ENCODE data around the gene GATB.

GATB gene

GRCh38 chr4:151788021-151788420, 27.2 kb upstream of the GATB start:
- DNase-seq (ENCODE audit: low read depth): no peak
- H3K4me3 ChIP-seq (ENCODE audit: control insufficient read depth, low read depth, low read length): no peak overlapping the region
- TF ChIP-seq, protein P1, sequence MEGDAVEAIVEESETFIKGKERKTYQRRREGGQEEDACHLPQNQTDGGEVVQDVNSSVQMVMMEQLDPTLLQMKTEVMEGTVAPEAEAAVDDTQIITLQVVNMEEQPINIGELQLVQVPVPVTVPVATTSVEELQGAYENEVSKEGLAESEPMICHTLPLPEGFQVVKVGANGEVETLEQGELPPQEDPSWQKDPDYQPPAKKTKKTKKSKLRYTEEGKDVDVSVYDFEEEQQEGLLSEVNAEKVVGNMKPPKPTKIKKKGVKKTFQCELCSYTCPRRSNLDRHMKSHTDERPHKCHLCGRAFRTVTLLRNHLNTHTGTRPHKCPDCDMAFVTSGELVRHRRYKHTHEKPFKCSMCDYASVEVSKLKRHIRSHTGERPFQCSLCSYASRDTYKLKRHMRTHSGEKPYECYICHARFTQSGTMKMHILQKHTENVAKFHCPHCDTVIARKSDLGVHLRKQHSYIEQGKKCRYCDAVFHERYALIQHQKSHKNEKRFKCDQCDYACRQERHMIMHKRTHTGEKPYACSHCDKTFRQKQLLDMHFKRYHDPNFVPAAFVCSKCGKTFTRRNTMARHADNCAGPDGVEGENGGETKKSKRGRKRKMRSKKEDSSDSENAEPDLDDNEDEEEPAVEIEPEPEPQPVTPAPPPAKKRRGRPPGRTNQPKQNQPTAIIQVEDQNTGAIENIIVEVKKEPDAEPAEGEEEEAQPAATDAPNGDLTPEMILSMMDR (conservative IDR thresholded peaks at IDR 0.05; ENCODE audit: control insufficient read depth, insufficient read depth, low read depth, low read length): no peak

- no peak for DNase-seq (ENCODE audit: low read depth)
- H3K4me3 ChIP-seq (ENCODE audit: control insufficient read depth, low read depth, low read length): no peak overlapping the region
- TF ChIP-seq, protein P1 (conservative IDR thresholded peaks at IDR 0.05; ENCODE audit: control insufficient read depth, insufficient read depth, low read depth, low read length): no peak
Observed at GRCh38 chr4:151786158-151786495, 25.3 kb upstream of the GATB start.

DNA sequence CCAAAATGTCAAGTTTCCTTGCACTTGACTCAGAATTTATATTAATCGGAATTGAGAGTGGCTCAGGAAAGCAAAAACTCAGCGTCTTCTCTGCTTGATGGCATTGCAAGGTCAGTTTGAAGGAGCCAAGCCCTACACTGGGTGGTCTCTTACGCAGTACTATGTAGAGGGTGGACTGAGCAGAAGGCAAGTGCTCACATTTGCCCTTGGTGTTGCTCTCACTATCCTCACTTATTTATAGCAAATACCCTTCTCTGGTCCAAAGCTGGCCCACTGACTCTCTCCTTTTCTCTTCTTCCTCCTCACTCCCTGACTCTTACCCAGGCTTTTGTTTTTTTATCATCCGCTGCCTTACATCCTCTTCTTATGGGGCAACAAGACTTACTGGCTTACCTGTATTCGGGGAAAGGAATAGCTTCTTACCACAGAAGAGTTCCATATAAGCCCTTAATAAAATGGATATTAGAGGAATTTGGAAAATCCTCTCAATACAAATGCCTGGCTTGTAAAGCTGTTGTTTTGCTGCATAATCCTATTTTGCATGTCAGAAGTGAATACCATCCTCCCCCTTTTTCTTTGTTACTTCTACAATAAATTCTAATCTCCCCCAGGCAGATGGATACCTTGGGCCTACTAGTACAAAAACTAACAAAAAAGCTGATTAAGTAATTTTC, 24.8 kb upstream of the GATB start:
- H3K4me3 ChIP-seq (ENCODE audit: control insufficient read depth, low read depth, low read length): no peak overlapping the region
- DNase-seq (ENCODE audit: low read depth): no peak
- TF ChIP-seq, protein P1 (conservative IDR thresholded peaks at IDR 0.05; ENCODE audit: control insufficient read depth, insufficient read depth, low read depth, low read length): no peak

DNA sequence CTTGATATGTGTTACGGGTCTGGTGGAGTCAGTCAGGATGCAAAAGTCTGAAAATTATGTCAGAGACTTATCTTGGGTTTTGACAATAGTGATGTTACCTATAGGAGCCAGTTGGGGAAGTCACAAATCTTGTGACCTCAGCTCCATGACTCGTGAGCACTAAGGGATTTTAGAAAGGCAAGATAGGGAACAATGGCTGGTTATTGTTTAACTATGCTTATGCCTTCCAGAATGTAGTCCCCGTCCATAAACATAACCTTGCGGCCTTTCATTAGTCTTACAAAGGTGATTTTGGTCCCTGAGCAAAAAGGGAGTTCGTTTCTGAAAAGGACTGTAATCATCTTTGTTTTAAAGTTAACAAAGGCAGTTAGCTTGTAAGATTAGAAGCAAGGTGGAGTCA, 23.9 kb upstream of the GATB start:
- no peak overlapping the region for H3K4me3 ChIP-seq (ENCODE audit: control insufficient read depth, low read depth, low read length)
- no peak for DNase-seq (ENCODE audit: low read depth)
- TF ChIP-seq, protein P1 (conservative IDR thresholded peaks at IDR 0.05; ENCODE audit: control insufficient read depth, insufficient read depth, low read depth, low read length): no peak

- no peak for DNase-seq (ENCODE audit: low read depth)
- TF ChIP-seq, protein P1 (conservative IDR thresholded peaks at IDR 0.05; ENCODE audit: control insufficient read depth, insufficient read depth, low read depth, low read length): no peak
Observed at GRCh38 chr4:151783867-151784266, 23.1 kb upstream of the GATB start.

DNA sequence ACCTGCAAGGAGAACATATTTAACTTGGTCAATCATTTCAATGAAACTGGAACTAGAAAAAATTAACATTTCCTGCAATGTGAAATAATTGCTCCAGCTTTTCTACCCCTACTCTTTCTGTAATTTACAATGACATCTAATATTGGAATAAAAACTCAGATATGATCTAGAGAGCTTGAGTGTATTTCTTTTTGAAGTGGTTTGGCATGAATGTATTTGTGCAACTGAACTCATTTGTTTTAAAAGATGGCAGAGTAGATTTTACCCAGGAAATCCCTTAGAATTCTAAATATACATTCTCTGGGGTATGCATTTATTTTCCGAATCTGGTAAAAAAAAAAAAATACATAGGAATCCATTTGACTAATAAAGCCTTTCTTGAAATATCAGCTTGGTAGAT, 21.5 kb upstream of the GATB start:
- DNase-seq (ENCODE audit: low read depth): no peak
- no peak overlapping the region for H3K4me3 ChIP-seq (ENCODE audit: control insufficient read depth, low read depth, low read length)
- TF ChIP-seq, protein P1 (conservative IDR thresholded peaks at IDR 0.05; ENCODE audit: control insufficient read depth, insufficient read depth, low read depth, low read length): no peak

More at GRCh38 chr4:151783867-151784266, 23.1 kb upstream of the GATB start:
- H3K4me3 ChIP-seq (ENCODE audit: control insufficient read depth, low read depth, low read length): no peak overlapping the region

GRCh38 chr4:151781026-151781425, 20.2 kb upstream of the GATB start:
- no peak overlapping the region for H3K4me3 ChIP-seq (ENCODE audit: control insufficient read depth, low read depth, low read length)
- TF ChIP-seq, protein P1 (conservative IDR thresholded peaks at IDR 0.05; ENCODE audit: control insufficient read depth, insufficient read depth, low read depth, low read length): no peak
- no peak for DNase-seq (ENCODE audit: low read depth)

Data from fibroblast of mammary gland (primary cell).